ENCODE measurements around the gene SOD1.
"Not testable (repeated sequence)": the region's sequence is repeated elsewhere in the genome, so short reads cannot be mapped to it uniquely, and the experiment has no call there.

SOD1 gene

GRCh38 chr21:31656199-31657095, 3.0 kb upstream of the SOD1 start:
- peak; percentile 40 for DNase-seq

- DNase-seq, result no peak
These were observed 1.4 kb upstream of the SOD1 start for GRCh38 chr21:31658053-31658452.

DNA sequence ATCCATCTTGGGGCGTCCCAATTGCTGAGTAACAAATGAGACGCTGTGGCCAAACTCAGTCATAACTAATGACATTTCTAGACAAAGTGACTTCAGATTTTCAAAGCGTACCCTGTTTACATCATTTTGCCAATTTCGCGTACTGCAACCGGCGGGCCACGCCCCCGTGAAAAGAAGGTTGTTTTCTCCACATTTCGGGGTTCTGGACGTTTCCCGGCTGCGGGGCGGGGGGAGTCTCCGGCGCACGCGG, 282 bp upstream of the SOD1 start:
- DNase-seq, result no peak

- no peak for DNase-seq
These were observed 719 bp downstream of the SOD1 start for GRCh38 chr21:31660259-31660565.

DNA sequence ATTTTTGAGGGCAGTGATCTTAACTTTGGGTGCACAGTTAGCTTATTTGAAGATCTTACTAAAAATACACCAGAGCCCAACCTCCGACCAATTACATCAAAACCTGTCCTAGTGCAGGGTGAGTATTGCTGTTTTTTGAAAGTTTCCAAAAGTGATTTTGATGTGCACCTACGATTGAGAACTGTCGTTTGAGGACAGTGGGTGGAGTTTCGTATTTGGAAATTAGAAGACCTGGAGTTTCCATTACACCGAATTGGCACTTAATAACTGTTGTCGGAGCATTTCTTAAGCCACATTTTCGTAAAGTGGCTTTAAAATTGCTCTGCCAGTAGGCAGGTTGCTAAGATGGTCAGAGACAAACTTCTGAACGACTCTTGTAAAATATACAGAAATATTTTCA, 1.1 kb downstream of the SOD1 start:
- no peak for DNase-seq

GRCh38 chr21:31663584-31664249, 4.2 kb downstream of the SOD1 start:
- no peak for DNase-seq

DNA sequence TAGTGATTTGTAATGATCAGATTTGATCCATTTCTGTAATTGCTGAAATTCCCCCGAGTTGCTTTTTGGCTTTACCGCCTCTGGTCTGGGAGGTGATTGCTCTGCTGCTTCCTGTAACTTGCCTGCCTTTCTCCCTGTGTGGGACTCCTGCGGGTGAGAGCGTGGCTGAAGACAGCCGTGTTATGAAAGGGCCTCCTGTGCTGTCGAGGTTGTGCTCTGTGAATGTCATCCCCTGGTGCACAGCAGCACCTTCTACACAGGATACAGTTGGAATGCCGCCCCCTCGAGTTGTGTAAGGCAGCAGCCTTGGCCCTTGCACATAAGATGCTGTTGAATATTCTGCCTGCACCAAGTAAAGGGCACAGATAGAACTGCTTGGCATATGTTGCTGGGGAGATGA, 5.9 kb downstream of the SOD1 start:
- DNase-seq, result peak; percentile 37

GRCh38 chr21:31665869-31666268, 6.4 kb downstream of the SOD1 start:
- not testable (repeated sequence) for DNase-seq

DNA sequence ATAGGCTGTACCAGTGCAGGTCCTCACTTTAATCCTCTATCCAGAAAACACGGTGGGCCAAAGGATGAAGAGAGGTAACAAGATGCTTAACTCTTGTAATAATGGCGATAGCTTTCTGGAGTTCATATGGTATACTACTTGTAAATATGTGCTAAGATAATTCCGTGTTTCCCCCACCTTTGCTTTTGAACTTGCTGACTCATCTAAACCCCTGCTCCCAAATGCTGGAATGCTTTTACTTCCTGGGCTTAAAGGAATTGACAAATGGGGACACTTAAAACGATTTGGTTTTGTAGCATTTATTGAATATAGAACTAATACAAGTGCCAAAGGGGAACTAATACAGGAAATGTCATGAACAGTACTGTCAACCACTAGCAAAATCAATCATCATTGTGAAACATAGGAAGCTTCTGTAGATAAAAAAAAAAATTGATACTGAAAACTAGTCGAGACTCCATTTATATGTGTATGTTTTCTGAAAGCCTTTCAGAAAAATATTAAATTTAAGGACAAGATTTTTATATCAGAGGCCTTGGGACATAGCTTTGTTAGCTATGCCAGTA, 7.0 kb downstream of the SOD1 start:
- DNase-seq, result no peak

DNA sequence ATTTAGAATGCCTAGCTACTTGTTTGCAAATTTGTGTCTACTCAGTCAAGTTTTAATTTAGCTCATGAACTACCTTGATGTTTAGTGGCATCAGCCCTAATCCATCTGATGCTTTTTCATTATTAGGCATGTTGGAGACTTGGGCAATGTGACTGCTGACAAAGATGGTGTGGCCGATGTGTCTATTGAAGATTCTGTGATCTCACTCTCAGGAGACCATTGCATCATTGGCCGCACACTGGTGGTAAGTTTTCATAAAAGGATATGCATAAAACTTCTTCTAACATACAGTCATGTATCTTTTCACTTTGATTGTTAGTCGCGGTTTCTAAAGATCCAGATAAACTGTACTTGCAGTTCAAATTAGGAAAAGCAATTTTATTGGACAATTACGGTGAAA, 7.6 kb downstream of the SOD1 start:
- DNase-seq, result no peak

GRCh38 chr21:31667639-31668038, 8.1 kb downstream of the SOD1 start:
- DNase-seq, result no peak

DNA sequence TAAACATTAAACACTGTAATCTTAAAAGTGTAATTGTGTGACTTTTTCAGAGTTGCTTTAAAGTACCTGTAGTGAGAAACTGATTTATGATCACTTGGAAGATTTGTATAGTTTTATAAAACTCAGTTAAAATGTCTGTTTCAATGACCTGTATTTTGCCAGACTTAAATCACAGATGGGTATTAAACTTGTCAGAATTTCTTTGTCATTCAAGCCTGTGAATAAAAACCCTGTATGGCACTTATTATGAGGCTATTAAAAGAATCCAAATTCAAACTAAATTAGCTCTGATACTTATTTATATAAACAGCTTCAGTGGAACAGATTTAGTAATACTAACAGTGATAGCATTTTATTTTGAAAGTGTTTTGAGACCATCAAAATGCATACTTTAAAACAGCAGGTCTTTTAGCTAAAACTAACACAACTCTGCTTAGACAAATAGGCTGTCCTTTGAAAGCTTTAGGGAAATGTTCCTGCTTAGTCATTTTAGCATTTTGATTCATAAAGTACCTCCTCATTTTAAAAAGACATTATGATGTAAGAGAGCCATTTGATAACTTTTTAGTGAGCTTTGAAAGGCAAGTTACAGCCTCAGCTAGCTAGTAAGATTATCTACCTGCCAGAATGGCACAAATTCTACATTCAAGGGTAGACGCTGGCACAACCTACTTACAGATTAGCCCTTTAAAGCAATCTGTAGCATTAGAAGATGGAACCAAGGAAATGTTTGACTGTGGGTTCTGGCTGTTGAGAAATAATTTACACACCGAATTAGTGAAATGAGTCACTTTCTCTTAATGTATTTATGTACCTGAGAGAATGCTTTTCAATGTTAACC, 9.4 kb downstream of the SOD1 start:
- DNase-seq, result no peak

GRCh38 chr21:31670070-31670469, 10.6 kb downstream of the SOD1 start:
- no peak for DNase-seq

- DNase-seq, result no peak
These were observed 11.7 kb downstream of the SOD1 start for GRCh38 chr21:31671146-31671716.

DNA sequence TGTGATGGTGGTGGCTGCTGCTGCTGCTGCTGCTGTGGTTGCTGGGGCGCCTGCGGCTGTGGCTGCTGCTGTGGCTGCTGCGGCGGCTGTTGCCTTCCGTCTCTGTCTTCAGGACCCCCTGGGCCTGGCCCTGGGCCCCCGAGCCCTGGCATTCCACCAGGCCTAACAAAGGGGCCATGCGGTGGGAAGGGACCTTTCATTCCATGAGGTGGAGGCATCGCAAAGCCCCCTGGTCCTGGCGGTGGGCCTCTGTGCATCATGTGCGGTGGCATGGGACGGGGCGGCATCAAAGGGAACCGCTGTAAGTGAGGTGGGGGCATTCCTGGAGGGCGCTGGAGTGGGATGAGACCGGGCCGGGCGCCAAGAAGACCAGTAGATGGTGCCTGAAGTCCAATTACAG, 12.4 kb downstream of the SOD1 start:
- no peak for DNase-seq

- no peak for DNase-seq
These were observed 13.9 kb downstream of the SOD1 start for GRCh38 chr21:31673321-31673912.

DNA sequence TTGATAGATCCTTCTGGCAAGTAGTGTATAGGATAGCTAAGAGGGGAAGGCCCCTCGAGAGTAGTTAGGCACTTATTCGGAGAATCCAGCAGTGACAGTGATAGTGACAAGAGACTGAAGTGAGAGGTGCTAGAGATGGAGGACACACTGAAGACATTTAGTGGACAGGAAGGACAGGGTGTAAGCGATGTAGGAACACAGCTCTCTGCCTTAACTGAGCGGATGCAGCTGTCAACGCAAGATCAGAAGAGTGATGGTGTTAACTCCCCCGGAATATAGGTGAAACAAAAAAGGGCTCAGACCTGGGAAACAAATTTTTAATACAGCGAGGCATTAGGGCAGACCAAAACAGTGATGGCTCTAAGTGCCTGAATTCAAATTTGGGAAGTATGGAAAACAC, 15.8 kb downstream of the SOD1 start:
- DNase-seq, result no peak

DNA sequence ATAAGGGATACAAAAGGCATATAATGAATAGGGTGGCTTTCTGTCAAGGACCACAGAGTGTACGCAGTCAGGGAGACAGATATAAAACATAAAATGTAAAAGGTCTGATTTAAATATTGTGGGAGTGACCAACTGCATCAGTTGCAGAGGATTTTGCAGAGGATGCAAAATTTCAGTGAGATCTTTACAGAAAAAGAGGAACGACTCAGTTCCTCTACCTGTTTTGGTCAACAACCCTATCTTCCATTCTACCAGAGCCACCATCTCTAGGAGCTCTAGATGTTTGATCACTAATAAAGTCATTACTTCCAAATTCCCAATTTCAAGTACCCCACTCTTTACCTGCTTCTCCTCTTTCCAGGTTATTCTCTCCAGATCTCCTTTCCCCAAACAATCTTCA, 16.5 kb downstream of the SOD1 start:
- DNase-seq, result no peak

- no peak for DNase-seq
These were observed 17.6 kb downstream of the SOD1 start for GRCh38 chr21:31677047-31677446.

- DNase-seq, result no peak
These were observed 19.0 kb downstream of the SOD1 start for GRCh38 chr21:31678478-31678877.

DNA sequence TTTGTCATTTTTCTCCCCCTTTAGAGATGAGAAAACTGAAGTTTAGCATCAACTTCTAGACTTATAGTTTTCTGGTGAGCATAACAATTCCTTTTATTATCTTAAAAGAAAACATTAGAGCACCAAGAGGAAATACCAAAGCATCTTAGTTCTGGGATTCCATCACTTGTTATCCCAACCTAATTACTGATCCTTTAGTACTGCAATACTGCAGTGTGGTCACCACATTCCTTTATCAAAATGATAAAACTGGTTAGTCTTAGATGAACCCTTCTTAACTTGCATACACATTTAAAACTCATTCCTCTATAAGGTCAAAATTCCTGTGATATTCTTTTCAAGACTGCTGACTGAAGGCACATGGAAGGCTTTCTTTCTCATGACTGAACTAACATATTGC, 23.1 kb downstream of the SOD1 start:
- no peak for DNase-seq

- no peak for DNase-seq
These were observed 23.5 kb downstream of the SOD1 start for GRCh38 chr21:31683029-31683428.

- no peak for DNase-seq
These were observed 25.4 kb downstream of the SOD1 start for GRCh38 chr21:31684918-31685317.
